ENCODE results near the gene AOC2. TPM values are rescaled to one million over a fixed set of nuclear protein-coding genes. Genes with fewer than 3 reads are reported as not detected.

AOC2 gene
- total and polyA plus RNA-seq, 2 of the 13 experiments (the other 11 are each of a cell fraction or from before 2014, with no cell fraction given): 1.2 to 3.3 TPM

GRCh38 chr17:42855048-42855596 is 10.7 kb downstream of the AOC2 start (continued):
- no peak for TF ChIP-seq ZNF224 (CRISPR knock-in tag; IDR thresholded peaks at IDR 0.05)
- TF ChIP-seq ZNF543 (CRISPR knock-in tag; IDR thresholded peaks at IDR 0.05): no peak
- TF ChIP-seq ZXDC (CRISPR knock-in tag; IDR thresholded peaks at IDR 0.05): no peak
- no peak for TF ChIP-seq TBL1XR1 (IDR thresholded peaks at IDR 0.05; ENCODE audit: borderline replicate concordance, low read length, partially characterized antibody)
- TF ChIP-seq ZNF512B (CRISPR knock-in tag; IDR thresholded peaks at IDR 0.05; ENCODE audit: borderline replicate concordance): no peak
- TF ChIP-seq MAFG (CRISPR knock-in tag; IDR thresholded peaks at IDR 0.05): no peak
- TF ChIP-seq ZNF18 (CRISPR knock-in tag; IDR thresholded peaks at IDR 0.05; ENCODE audit: insufficient replicate concordance): no peak
- peak; percentile 63 for TF ChIP-seq ZNF770 (CRISPR knock-in tag; IDR thresholded peaks at IDR 0.05)
- TF ChIP-seq ZNF292 (CRISPR knock-in tag; IDR thresholded peaks at IDR 0.05; ENCODE audit: borderline replicate concordance, low read depth): no peak; the same call in 1 of the 2 replicates
- no peak for TF ChIP-seq JUNB (CRISPR knock-in tag; IDR thresholded peaks at IDR 0.05; ENCODE audit: borderline replicate concordance)
- TF ChIP-seq ZNF343 (CRISPR knock-in tag; IDR thresholded peaks at IDR 0.05): 0 out of 2 replicates have a peak, but pooled peaks have one; percentile 14
- no peak for TF ChIP-seq ZNF766 (CRISPR knock-in tag; IDR thresholded peaks at IDR 0.05; ENCODE audit: borderline replicate concordance)
- no peak for TF ChIP-seq ZNF382 (CRISPR knock-in tag; IDR thresholded peaks at IDR 0.05; ENCODE audit: borderline replicate concordance)
- TF ChIP-seq RBM22 (optimal IDR thresholded peaks at IDR 0.05; ENCODE audit: low read length): no peak
- no peak for TF ChIP-seq TCF7L2 (IDR thresholded peaks at IDR 0.05; ENCODE audit: low read depth, low read length)
- TF ChIP-seq ZNF883 (CRISPR knock-in tag; IDR thresholded peaks at IDR 0.05; ENCODE audit: not compliant biosample characterization): no peak
- TF ChIP-seq ZFP82 (CRISPR knock-in tag; IDR thresholded peaks at IDR 0.05; ENCODE audit: borderline replicate concordance): no peak
- no peak for TF ChIP-seq REXO4 (CRISPR knock-in tag; IDR thresholded peaks at IDR 0.05; ENCODE audit: borderline replicate concordance)
- no peak for TF ChIP-seq NCOA5 (CRISPR knock-in tag; IDR thresholded peaks at IDR 0.05)
- TF ChIP-seq KLF12 (CRISPR knock-in tag; IDR thresholded peaks at IDR 0.05; ENCODE audit: borderline replicate concordance): no peak
- TF ChIP-seq ZNF12 (CRISPR knock-in tag; IDR thresholded peaks at IDR 0.05): no peak

All from HepG2 (cell line).